K562 (cell line): ENCODE data around the gene GPR89A. TPM values are rescaled to one million over a fixed set of nuclear protein-coding genes. Genes with fewer than 3 reads are reported as not detected.

ENCODE experiments used
- ATAC-seq: fragments of 200-7000 bp; cut with Tn5 transposase; 3 replicates; pipeline ENCODE4 v1.9.1; 2020; ENCODE audit warnings: moderate library complexity
- BruUV-seq: library from RNA; stranded (reverse); fragments of 400-500 nt; replicated peaks from 2 replicates; lab custom pipeline; 2021; lab: Mats Ljungman, UMichigan
- CTCF ChIA-PET: fragments of 300-600 bp; formaldehyde crosslinking; extraction: SDS; loops from one replicate; lab custom pipeline; 2021; ENCODE audit warnings: low intra/inter-chr PET ratio; lab: Yijun Ruan, JAX
- POLR2A ChIA-PET: fragments of 300-600, 350-650 bp; sonication (Branson Sonifier 250); formaldehyde crosslinking; extraction: SDS; loops from one replicate; lab custom pipeline; 2021; ENCODE audit warnings: antibody characterized with exemption, inconsistent platforms; lab: Yijun Ruan, JAX
- DNase-seq, 4 experiments: peaks; one replicate each; pipeline versions ENCODE4 v3.0.0 to v3.0.0-alpha.2; 2011 to 2018; ENCODE audit warnings: low spot score in 3 of 4, mixed read lengths in 3 of 4; ENCODE audit errors: extremely low read depth in 1 of 4
- FAIRE-seq: peaks from 2 replicates; lab custom pipeline; 2011; peaks lifted over from hg19 to GRCh38; lab: Jason Lieb, UNC
- H2AFZ ChIP-seq: 2 replicates; pipeline ENCODE4 v1.6.0; 2011; ENCODE audit warnings: low read depth, low read length, control low read depth, inconsistent platforms
- H3K27ac ChIP-seq: fragments of 200-600 bp; 3 replicates; pipeline ENCODE4 v1.8.0; 2011; ENCODE audit warnings: low read depth, mild to moderate bottlenecking, control low read depth, inconsistent platforms, low read length, moderate library complexity, mixed read lengths; ENCODE audit errors: extremely low read depth
- H3K27me3 ChIP-seq, 2 experiments: fragments of 300-600 bp in 1 of 2; 2 replicates in 1 of 2; 3 replicates in 1 of 2; pipeline versions ENCODE4 v1.6.0 to v1.8.0; 2011; ENCODE audit warnings: inconsistent platforms in 2 of 2, low read length in 2 of 2, mild to moderate bottlenecking in 1 of 2, mixed read lengths in 1 of 2, moderate library complexity in 1 of 2; ENCODE audit not compliant: control insufficient read depth in 2 of 2, insufficient read depth in 2 of 2
- H3K36me3 ChIP-seq: fragments of 300-600 bp; 3 replicates; pipeline ENCODE4 v1.8.0; 2011; ENCODE audit warnings: mild to moderate bottlenecking, low read length, inconsistent platforms; ENCODE audit not compliant: control insufficient read depth, insufficient read depth
- H3K4me1 ChIP-seq, 2 experiments: fragments of 200-600 bp in 1 of 2; replicated peaks in 1 of 2; 2 replicates in 1 of 2; 3 replicates in 1 of 2; pipeline versions ENCODE4 v1.5.1 to v1.8.0; 2011; ENCODE audit warnings: inconsistent platforms in 2 of 2, low read length in 2 of 2, mild to moderate bottlenecking in 1 of 2, mixed read lengths in 1 of 2, moderate library complexity in 1 of 2; ENCODE audit not compliant: control insufficient read depth in 2 of 2, insufficient read depth in 2 of 2
- H3K4me2 ChIP-seq: 2 replicates; pipeline ENCODE4 v1.6.1; 2011; ENCODE audit warnings: low read length, control low read depth, inconsistent platforms, mixed read lengths; ENCODE audit not compliant: insufficient read depth
- H3K4me3 ChIP-seq: fragments of 200-600 bp; sonication (generic), shearing (Covaris generic); 2 replicates; pipeline ENCODE4 v1.5.1; 2016; ENCODE audit warnings: control low read depth, inconsistent platforms
- H3K79me2 ChIP-seq: fragments of 200-600 bp; 3 replicates; pipeline ENCODE4 v1.8.0; 2011; ENCODE audit warnings: low read length, inconsistent platforms; ENCODE audit not compliant: control insufficient read depth, insufficient read depth
- H3K9ac ChIP-seq, 2 experiments: 2 replicates each; pipeline versions ENCODE4 v1.6.0 to v1.6.1; 2011; ENCODE audit warnings: low read depth in 2 of 2, low read length in 2 of 2, control low read depth in 1 of 2, inconsistent platforms in 1 of 2, mild to moderate bottlenecking in 1 of 2, mixed read lengths in 1 of 2; ENCODE audit not compliant: insufficient read depth in 1 of 2
- H3K9me1 ChIP-seq: one replicate; pipeline ENCODE4 v1.6.0; 2011; ENCODE audit warnings: inconsistent platforms, mild to moderate bottlenecking, low read length, moderate library complexity; ENCODE audit not compliant: control insufficient read depth, insufficient read depth
- H3K9me3 ChIP-seq: replicated peaks from 2 replicates; pipeline ENCODE4 v1.5.1; 2011; ENCODE audit warnings: low read depth, low read length, inconsistent platforms; ENCODE audit not compliant: control insufficient read depth, insufficient read depth
- H4K20me1 ChIP-seq: replicated peaks from 2 replicates; pipeline ENCODE4 v1.6.1; 2011; ENCODE audit warnings: low read length, inconsistent platforms, mixed read lengths; ENCODE audit not compliant: control insufficient read depth, insufficient read depth
- CC2D1A ChIP-seq: fragments of 450-650 bp; IDR thresholded peaks from 2 replicates; pipeline ENCODE4 v1.6.1; 2017; ENCODE audit warnings: mild to moderate bottlenecking
- DPF2 ChIP-seq: fragments of 450-650 bp; IDR thresholded peaks from 2 replicates; pipeline ENCODE4 v1.6.1; 2016
- HDAC2 ChIP-seq: fragments of 450-650 bp; IDR thresholded peaks from 2 replicates; pipeline ENCODE4 v1.6.1; 2016; ENCODE audit warnings: mild to moderate bottlenecking
- HNRNPH1 ChIP-seq: fragments of 200-400 bp; formaldehyde crosslinking; optimal IDR thresholded peaks from 2 replicates; pipeline ENCODE3; 2017; ENCODE audit warnings: low read depth, mild to moderate bottlenecking, low read length, moderate library complexity
- KAT2B ChIP-seq: IDR thresholded peaks from one replicate; pipeline ENCODE4 v1.6.1; 2012; ENCODE audit warnings: low read depth, mild to moderate bottlenecking, control low read depth, inconsistent platforms, low read length, moderate library complexity
- MLLT1 ChIP-seq, 2 experiments: fragments of 450-650 bp; IDR thresholded peaks; 2 replicates each; pipeline ENCODE4 v1.6.1; 2016
- PRMT5 ChIP-seq: sonication (generic); formaldehyde crosslinking; IDR thresholded peaks from 2 replicates; pipeline ENCODE4 v1.5.0; 2020; ENCODE audit warnings: missing genetic modification reagents
- ZBTB1 ChIP-seq: sonication (generic); formaldehyde crosslinking; IDR thresholded peaks from 2 replicates; pipeline ENCODE4 v1.8.1; 2023; ENCODE audit warnings: missing genetic modification reagents, low read depth, mild to moderate bottlenecking, borderline replicate concordance
- ZNF639 ChIP-seq, 2 experiments: fragments of 200-800 bp in 1 of 2; sonication (Bioruptor generic) in 1 of 2; sonication (generic) in 1 of 2; formaldehyde crosslinking in 1 of 2; IDR thresholded peaks in 1 of 2; conservative IDR thresholded peaks in 1 of 2; 2 replicates each; pipeline versions ENCODE4 v1.5.0 to v1.6.1; 2016 to 2020; ENCODE audit warnings: missing compliant biosample characterization in 1 of 2, missing genetic modification characterization in 1 of 2, missing genetic modification reagents in 1 of 2
- ZNF695 ChIP-seq: fragments of 450-650 bp; formaldehyde crosslinking; IDR thresholded peaks from 2 replicates; pipeline ENCODE4 v1.4.0; 2020; ENCODE audit warnings: mild to moderate bottlenecking, moderate library complexity
- ZNF740 ChIP-seq, 3 experiments: fragments of 200-800 bp in 1 of 3; sonication (Bioruptor generic) in 1 of 3; sonication (generic) in 1 of 3; formaldehyde crosslinking in 1 of 3; IDR thresholded peaks; 2 replicates each; pipeline versions ENCODE4 v1.6.1 to v1.8.0; 2016 to 2022; ENCODE audit warnings: mild to moderate bottlenecking in 2 of 3, missing compliant biosample characterization in 2 of 3, missing genetic modification characterization in 2 of 3, missing genetic modification reagents in 1 of 3
- WGBS: fragments of 100-300 bp; shearing (Covaris generic); methylation state at CpG from one replicate; pipeline ENCODE4 v1.1.6; 2016; ENCODE audit warnings: low coverage, mixed read lengths; ENCODE audit not compliant: insufficient coverage; ENCODE audit errors: missing lambda C conversion rate; 5-methylcytosine and 5-hydroxymethylcytosine counted together
- in situ Hi-C: fragments of 300-500 bp; cut with MboI; formaldehyde crosslinking; loops from 4 replicates; pipeline ENCODE4 v1.15.0; 2018; ENCODE audit warnings: inconsistent platforms, mixed read lengths
- intact Hi-C: fragments of 100-400 bp; cut with micrococcal nuclease; formaldehyde crosslinking; loops from 2 replicates; pipeline ENCODE4 v1.14.2; 2022
- polyA plus RNA-seq, 8 experiments: library from polyadenylated mRNA; depleted of rRNA in 4 of 8; stranded (reverse) in 5 of 8; unstranded in 3 of 8; fragments of >200 nt; fragmentation: Nextera tagmentation in 2 of 8; fragmentation: Illumina TruSeq in 1 of 8; extraction: Ambion mirVana in 2 of 8; extraction: Trizol in 1 of 8; gene quantifications; 2 replicates each; pipeline versions ENCODE4 v1.2.1 to v1.2.3, GENCODE V29; 2011 to 2014; ENCODE audit warnings: inconsistent platforms in 1 of 8, missing spikeins in 1 of 8
- total RNA-seq, 7 experiments: library from RNA; depleted of rRNA in 6 of 7; stranded (reverse); fragments of >200 nt in 6 of 7; fragmentation: Illumina TruSeq in 2 of 7; extraction: Trizol in 2 of 7; gene quantifications; 2 replicates each; pipeline versions ENCODE4 v1.2.1 to v1.2.3, GENCODE V29; 2011 to 2021; ENCODE audit warnings: low replicate concordance in 1 of 7

GPR89A gene
- total and polyA plus RNA-seq, 9 of the 15 experiments (the other 6 are each of a cell fraction or from before 2014, with no cell fraction given) = 23.0 to 63.4 (median 37.4) TPM

- FAIRE-seq (no peak), ATAC-seq (no peak)
- no peaks in the 10 kb centered on the region for H3K79me2 ChIP-seq
- peaks cover 4 to 9% of the 10 kb centered on the region in 2 experiments; a peak in 3 of 5 replicates for H3K4me1 ChIP-seq
- 0 out of 5 replicates have a peak, but pooled peaks cover 0 to 6% of the 10 kb centered on the region in 2 experiments for H3K27me3 ChIP-seq
- no peaks in the 10 kb centered on the region for H3K9me1 ChIP-seq
- no peak overlapping the region for H2AFZ ChIP-seq
- H3K36me3 ChIP-seq = no peaks in the 10 kb centered on the region
- H4K20me1 ChIP-seq = no peaks in the 10 kb centered on the region
- POLR2A ChIA-PET = no interaction called here
- no TSS peak for BruUV-seq
- no peaks in the 10 kb centered on the region for H3K9me3 ChIP-seq
- H3K4me3 ChIP-seq = no peak overlapping the region
- H3K9ac ChIP-seq = no peak overlapping the region
- intact Hi-C loops = no loop called here
- in situ Hi-C loops = no loop called here
- no peak overlapping the region for H3K27ac ChIP-seq
- TF ChIP-seq CC2D1A (no peak), ZBTB1 (no peak), HNRNPH1 (no peak), ZNF639 (CRISPR knock-in tag; conservative IDR thresholded peaks at IDR 0.05 in 1 of 2, IDR thresholded peaks at IDR 0.05 in 1 of 2) (no peak), HDAC2 (no peak), MLLT1 (IDR thresholded peaks at IDR 0.05) (no peak), DPF2 (no peak), PRMT5 (CRISPR knock-in tag) (no peak), KAT2B (no peak), ZNF740 (CRISPR knock-in tag; IDR thresholded peaks at IDR 0.05) (no peak), ZNF740 (tag; IDR thresholded peaks at IDR 0.05) (no peak), ZNF695 (CRISPR knock-in tag) (no peak)
- TF ChIP-seq, all 486 proteins: peak for 0
- no peak for DNase-seq
- no peak overlapping the region for H3K4me2 ChIP-seq
- CTCF ChIA-PET = no interaction called here
- 7% methylated on average over 1 of the region's 1 CpG for WGBS
Measured at GRCh38 chr1:145717833-145718232, 110.0 kb downstream of the GPR89A start.
